ENCODE measurements around the gene ADGRA1.
"Not testable (repeated sequence)": the region's sequence is repeated elsewhere in the genome, so short reads cannot be mapped to it uniquely, and the experiment has no call there.

ADGRA1 gene

GRCh38 chr10:133087679-133088178, at the start of gene ADGRA1:
TSS of gene ADGRA1 (plus strand) at chr10:133087924. CDS start at chr10:133088910, 986 bp downstream.
- DNase-seq, result peak; percentile 45

DNA sequence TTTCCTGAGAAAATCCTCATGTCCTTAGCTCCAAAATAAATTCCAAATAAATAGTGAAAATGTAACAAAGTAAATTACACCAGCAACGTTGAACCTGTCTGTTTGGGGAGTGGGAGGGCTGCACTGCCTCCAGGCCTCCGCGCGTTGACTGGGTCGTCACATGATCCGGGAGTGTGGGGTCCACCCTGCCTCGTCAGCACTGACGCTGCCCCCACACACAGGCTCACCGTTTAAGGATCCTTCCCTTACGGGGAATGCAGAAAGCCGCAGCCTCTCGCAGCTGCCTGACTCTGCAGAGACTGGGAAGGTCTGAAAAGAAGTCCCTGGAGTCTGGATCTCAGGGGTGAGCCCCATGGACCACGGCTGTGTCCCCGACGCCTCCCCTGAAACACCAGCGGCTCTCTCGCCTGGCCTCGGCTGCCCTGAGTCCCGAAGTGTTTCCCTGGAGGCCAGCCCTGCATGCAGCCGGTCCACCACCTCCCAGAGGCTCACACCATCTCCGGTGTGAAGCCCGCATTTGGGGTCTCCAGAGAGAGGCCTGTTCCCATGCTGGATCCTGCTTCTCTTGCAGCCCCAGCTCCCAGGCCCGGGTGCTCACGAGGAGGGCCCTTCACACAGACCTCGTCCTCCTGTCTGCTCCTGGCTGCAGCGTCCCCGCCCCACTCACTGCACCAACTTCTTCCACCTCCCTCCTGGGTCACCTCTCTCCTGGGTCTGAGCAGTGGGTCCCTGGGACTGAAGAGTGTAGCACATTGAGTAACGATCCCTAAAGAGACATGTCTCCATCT, 49.5 kb upstream of the ADGRA1 start:
- no peak for DNase-seq

DNA sequence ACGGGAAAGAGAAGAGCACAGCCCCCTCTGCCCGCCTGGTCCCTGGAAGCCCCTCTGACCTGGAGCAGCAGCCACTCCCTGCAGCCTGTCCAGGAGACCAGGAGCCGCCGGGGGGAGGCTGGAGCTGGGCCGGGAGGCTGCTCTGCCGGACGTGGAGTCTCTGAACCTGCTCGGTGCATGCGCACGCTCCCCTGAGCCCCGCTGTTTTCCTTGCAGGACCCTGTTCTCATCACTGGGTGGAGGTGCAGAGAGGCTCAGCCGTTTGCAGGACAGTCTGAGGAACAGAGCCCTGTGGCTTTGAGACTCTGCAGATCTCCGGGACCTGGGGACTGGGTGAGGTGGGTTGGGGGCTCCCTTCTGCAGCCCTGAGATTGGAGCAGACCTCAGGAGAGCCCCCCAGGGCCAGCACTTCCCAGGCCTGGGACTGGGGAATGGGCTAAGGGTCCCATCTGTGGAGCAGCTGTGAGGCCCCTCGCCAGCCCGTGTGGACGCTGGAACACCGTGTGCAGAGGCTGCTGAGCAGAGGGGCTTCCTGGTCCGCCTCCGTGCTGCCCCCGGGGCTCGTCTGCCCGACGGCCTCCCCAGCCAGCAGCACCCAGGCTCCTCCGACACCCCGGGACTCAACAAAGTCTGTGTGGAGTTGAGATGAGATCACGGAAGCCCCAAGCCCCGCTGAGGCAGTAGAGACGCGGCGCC, 48.5 kb upstream of the ADGRA1 start:
- DNase-seq, result no peak

DNA sequence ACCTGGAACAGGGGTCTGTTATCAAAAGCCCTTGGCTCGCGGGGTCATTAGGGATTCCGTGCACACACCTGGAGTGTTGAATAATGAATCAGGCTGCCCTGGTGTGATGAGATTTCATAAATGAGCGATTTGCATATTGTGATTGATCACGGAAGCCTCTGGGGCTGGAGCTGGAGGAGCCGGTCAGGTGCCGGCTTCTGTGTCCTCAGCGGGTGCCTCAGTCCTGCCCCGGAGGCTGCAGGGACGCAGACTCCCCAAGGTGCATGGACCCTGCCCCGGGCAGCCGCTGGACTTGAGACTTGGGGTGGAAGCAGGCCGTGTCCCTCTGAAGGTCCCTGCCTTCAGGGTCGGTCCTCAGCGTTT, 47.9 kb upstream of the ADGRA1 start:
- no peak for DNase-seq

DNA sequence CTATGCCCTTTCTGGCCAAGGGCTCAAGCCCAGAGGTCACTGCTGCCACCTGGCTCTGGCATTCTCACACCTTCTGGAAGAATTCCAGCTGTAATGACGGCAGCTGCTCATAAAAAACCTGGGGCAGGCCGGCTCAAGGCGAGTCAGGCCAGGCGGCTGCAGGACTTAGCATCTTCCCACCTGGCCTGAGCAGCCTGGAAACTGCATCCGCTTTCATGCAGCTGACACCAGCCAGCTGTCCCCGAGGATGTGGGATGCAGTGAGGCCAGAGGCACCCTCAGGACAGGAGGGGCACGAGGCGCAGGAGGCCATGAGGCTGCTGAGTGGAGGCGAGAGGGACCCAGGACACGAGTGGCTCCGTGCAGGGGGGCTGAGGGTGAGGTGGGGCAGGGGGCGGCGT, 47.5 kb upstream of the ADGRA1 start:
- DNase-seq, result no peak

DNA sequence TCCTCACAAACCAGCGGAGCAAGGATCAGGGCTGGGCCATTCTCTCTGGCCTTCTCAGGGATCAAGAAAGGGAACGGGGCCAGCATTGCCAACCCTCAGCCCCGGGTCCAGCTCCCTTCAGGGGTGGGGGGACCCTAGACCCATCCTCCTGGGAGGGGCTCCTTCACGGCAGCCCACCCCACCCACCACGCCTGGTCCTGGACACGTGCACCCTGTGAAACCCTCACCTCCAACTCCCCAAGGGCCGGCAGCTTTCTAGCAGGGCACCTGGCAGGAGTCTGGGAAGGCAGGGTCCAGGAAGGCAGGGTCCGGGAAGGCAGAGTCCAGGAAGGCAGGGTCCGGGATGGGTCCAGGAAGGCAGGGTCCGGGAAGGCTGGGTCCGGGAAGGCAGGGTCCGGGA, 46.6 kb upstream of the ADGRA1 start:
- DNase-seq, result no peak

- no peak for DNase-seq
Measured at GRCh38 chr10:133042061-133042460, 45.7 kb upstream of the ADGRA1 start.

DNA sequence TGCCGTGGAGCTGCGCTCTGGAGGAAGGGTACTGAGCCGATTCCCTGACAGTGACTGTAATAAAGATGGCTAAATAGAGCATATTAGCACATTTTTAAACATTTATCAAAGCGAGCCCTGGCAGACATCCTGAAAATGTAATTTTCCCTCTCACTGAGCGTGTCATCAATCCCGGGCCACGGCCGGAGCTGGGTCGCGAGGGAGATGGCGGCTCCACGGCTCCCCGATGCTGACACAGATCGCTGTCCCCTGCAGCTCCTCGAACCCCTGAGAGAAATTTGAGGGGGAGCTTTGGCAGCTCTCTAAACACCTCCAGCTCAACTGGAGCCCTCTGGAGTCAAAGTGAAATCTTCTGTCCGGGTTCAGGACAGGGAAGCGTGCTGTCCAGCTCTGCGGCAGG, 44.9 kb upstream of the ADGRA1 start:
- no peak for DNase-seq

GRCh38 chr10:133043541-133044225, 44.0 kb upstream of the ADGRA1 start:
- DNase-seq, result no peak

- peak; percentile 76 for DNase-seq
Measured at GRCh38 chr10:133044401-133044811, 43.3 kb upstream of the ADGRA1 start.

- DNase-seq, result no peak
Measured at GRCh38 chr10:133045556-133046389, 42.0 kb upstream of the ADGRA1 start.

GRCh38 chr10:133046390-133046765, 41.3 kb upstream of the ADGRA1 start:
- DNase-seq, result no peak

- DNase-seq, result no peak
Measured at GRCh38 chr10:133047526-133048123, 40.1 kb upstream of the ADGRA1 start.

GRCh38 chr10:133048266-133048665, 39.5 kb upstream of the ADGRA1 start:
- no peak for DNase-seq

DNA sequence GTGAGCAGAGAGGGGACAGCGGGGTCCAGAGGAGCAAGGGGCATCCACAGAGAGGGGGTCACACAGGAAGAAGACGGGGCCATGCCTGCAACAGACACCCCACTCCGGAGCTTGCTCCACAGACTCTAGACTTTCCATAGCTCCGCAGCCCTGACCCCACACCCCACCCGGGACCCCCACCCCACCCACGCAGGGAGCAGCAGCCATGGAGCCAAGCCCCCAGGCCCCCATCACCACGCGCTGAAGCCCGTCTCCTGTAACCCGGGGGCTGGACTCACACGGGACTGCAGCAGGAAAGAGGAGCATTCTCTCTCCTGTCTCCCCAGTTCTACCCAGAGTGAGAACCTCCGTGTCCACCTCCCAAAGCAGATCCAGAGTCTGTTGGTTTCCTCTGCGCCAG, 38.8 kb upstream of the ADGRA1 start:
- no peak for DNase-seq

DNA sequence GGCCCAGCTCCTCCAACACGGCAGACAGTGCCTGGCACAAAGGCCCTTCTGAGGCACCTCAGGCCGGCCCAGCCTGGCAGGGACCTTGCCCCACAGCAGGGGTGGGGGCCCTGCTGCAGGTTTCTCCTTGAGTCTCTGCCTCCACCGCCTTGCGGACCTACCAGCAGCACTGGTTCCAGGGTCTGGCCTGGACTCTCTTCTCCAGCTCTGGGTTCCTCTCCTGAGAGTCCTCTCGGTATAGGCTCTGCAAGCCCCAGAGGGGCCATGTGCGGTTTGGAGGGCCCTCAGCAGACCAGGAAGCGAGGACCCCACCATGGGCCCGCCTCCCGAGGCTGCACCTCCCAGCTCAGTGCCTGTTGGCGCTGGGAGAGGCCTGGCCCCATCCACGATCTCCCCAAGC, 38.1 kb upstream of the ADGRA1 start:
- DNase-seq, result no peak

GRCh38 chr10:133050371-133050770, 37.4 kb upstream of the ADGRA1 start:
- no peak for DNase-seq

GRCh38 chr10:133052076-133052475, 35.6 kb upstream of the ADGRA1 start:
- DNase-seq, result no peak

DNA sequence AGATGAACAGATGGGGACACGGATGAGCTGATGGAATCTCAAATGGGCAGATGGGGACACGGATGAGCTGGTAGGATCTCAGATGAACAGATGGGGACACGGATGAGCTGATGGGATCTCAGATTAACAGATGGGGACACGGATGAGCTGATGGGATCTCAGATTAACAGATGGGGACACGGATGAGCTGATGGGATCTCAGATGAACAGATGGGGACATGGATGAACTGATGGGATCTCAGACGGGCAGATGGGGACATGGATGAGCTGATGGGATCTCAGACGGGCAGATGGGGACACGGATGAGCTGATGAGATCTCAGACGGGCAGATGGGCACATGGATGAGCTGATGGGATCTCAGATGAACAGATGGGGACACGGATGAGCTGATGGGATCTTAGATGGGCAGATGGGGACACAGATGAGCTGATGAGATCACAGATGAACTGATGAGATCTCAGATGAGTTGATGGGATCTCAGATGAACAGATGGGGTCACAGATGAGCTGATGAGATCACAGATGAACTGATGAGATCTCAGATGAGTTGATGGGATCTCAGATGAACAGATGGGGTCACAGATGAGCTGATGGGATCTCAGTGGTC, 34.1 kb upstream of the ADGRA1 start:
- not testable (repeated sequence) for DNase-seq

GRCh38 chr10:133055470-133055869, 32.3 kb upstream of the ADGRA1 start:
- DNase-seq, result no peak

DNA sequence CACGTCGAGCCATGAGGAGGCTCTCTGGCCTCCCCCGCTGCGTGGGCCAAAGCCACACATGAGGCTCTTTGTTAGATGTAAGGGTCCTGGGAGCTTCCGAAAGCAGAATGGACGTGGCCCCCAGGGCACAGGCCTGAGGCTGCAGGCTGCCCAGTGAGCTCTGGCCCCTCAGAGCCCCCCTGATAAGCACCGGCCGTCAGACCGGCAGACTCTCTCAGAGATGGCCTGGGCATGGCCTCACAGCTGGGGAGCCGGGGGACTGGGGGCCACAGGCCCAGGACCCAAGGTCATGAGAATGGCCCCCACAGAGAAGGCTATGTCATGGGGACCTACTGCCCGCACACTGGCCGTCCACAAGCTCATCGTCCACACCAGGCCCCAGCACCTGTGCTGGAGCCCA, 31.7 kb upstream of the ADGRA1 start:
- no peak for DNase-seq

GRCh38 chr10:133056651-133057178, 31.0 kb upstream of the ADGRA1 start:
- no peak for DNase-seq
